ENCODE results near the gene CLCN3.
"Not testable (repeated sequence)": the region's sequence is repeated elsewhere in the genome, so short reads cannot be mapped to it uniquely, and the experiment has no call there.

Gene CLCN3

GRCh38 chr4:169618286-169618685, 2.1 kb upstream of the CLCN3 start:
- no peak for DNase-seq

GRCh38 chr4:169618986-169619385, 1.4 kb upstream of the CLCN3 start:
- DNase-seq = no peak

- peak; percentile 61 for DNase-seq
These were observed 840 bp upstream of the CLCN3 start for GRCh38 chr4:169619518-169619957.

- DNase-seq = peak; percentile 50
These were observed 486 bp downstream of the CLCN3 start for GRCh38 chr4:169620880-169621248.

GRCh38 chr4:169621731-169622492, 1.5 kb downstream of the CLCN3 start:
- peak; percentile 15 for DNase-seq

- no peak for DNase-seq
These were observed 2.2 kb downstream of the CLCN3 start for GRCh38 chr4:169622566-169622965.

GRCh38 chr4:169624012-169624411, 3.6 kb downstream of the CLCN3 start:
- not testable (repeated sequence) for DNase-seq

- DNase-seq = no peak
These were observed 5.5 kb downstream of the CLCN3 start for GRCh38 chr4:169625886-169626285.

- DNase-seq = no peak
These were observed 6.2 kb downstream of the CLCN3 start for GRCh38 chr4:169626331-169627282.

- peak; percentile 43 for DNase-seq
These were observed 6.9 kb downstream of the CLCN3 start for GRCh38 chr4:169627307-169627706.

- no peak for DNase-seq
These were observed 8.2 kb downstream of the CLCN3 start for GRCh38 chr4:169628579-169628978.

GRCh38 chr4:169630069-169630468, 9.7 kb downstream of the CLCN3 start:
- DNase-seq = no peak

GRCh38 chr4:169632896-169633295, 12.5 kb downstream of the CLCN3 start:
- DNase-seq = no peak

GRCh38 chr4:169634975-169635374, 14.6 kb downstream of the CLCN3 start:
- no peak for DNase-seq

GRCh38 chr4:169640261-169640870, 20.0 kb downstream of the CLCN3 start:
- DNase-seq = no peak

GRCh38 chr4:169644802-169645201, 24.4 kb downstream of the CLCN3 start:
- no peak for DNase-seq

- DNase-seq = no peak
These were observed 25.2 kb downstream of the CLCN3 start for GRCh38 chr4:169645627-169646026.

- peak; percentile 52 for DNase-seq
These were observed 29.3 kb downstream of the CLCN3 start for GRCh38 chr4:169649545-169650226.

- DNase-seq = no peak
These were observed 30.0 kb downstream of the CLCN3 start for GRCh38 chr4:169650227-169650936.

- no peak for DNase-seq
These were observed 32.2 kb downstream of the CLCN3 start for GRCh38 chr4:169652535-169652934.

- DNase-seq = no peak
These were observed 35.0 kb downstream of the CLCN3 start for GRCh38 chr4:169655401-169655800.

GRCh38 chr4:169657470-169658107, 37.2 kb downstream of the CLCN3 start:
- no peak for DNase-seq

Data from kidney glomerular epithelial cell (primary cell).